Lower lobe of right lung (tissue), 2 donors: ENCODE data around the gene RXRG. TPM values are rescaled to one million over a fixed set of nuclear protein-coding genes. Genes with fewer than 3 reads are reported as not detected.
A peak's percentile ranks its signal among the peaks of the same experiment; 100 is the strongest.

Source experiments
- ATAC-seq, 2 donors: fragments of 200-7000 bp; cut with Tn5 transposase; one replicate each; pipeline ENCODE4 v1.9.1; 2020 to 2022; ENCODE audit warnings: mild to moderate bottlenecking in 2 of 2, moderate library complexity in 2 of 2
- DNase-seq: peaks from one replicate; pipeline ENCODE4 v3.0.0-alpha.2; 2020
- H3K27ac ChIP-seq: fragments of 200-600 bp; one replicate; pipeline ENCODE4 v1.8.0; 2022
- H3K27me3 ChIP-seq: fragments of 200-600 bp; one replicate; pipeline ENCODE4 v1.8.0; 2022; ENCODE audit warnings: low read depth
- H3K36me3 ChIP-seq: fragments of 200-600 bp; one replicate; pipeline ENCODE4 v1.8.0; 2022; ENCODE audit warnings: mild to moderate bottlenecking
- H3K4me1 ChIP-seq: fragments of 200-600 bp; one replicate; pipeline ENCODE4 v1.8.0; 2022
- H3K4me3 ChIP-seq: fragments of 200-600 bp; one replicate; pipeline ENCODE4 v1.8.0; 2022; ENCODE audit warnings: mild to moderate bottlenecking
- H3K9me3 ChIP-seq: fragments of 200-600 bp; one replicate; pipeline ENCODE4 v1.8.0; 2022
- intact Hi-C: fragments of 100-400 bp; cut with DNase I; formaldehyde crosslinking; loops from one replicate; pipeline ENCODE4 v1.11.0; 2022
- total RNA-seq: library from RNA; stranded (reverse); fragmentation: NEBNext Ultra II Directional; extraction: Animal tissue kit (Norgen Biotek cat#: 25700); gene quantifications from one replicate; pipeline ENCODE4 v1.2.1, GENCODE V29; 2021
- TF ChIP-seq, protein P1 (sequence below): fragments of 200-600 bp; IDR thresholded peaks from one replicate; pipeline ENCODE4 v1.8.0; 2022; ENCODE audit warnings: antibody characterized with exemption, mild to moderate bottlenecking
- donor health status: DM: no; HTN: yes; CAD: no; lungs with severe emphysema.

The RXRG gene
- total RNA-seq, 1 donor from 2014 or later = 8.4 TPM

DNA sequence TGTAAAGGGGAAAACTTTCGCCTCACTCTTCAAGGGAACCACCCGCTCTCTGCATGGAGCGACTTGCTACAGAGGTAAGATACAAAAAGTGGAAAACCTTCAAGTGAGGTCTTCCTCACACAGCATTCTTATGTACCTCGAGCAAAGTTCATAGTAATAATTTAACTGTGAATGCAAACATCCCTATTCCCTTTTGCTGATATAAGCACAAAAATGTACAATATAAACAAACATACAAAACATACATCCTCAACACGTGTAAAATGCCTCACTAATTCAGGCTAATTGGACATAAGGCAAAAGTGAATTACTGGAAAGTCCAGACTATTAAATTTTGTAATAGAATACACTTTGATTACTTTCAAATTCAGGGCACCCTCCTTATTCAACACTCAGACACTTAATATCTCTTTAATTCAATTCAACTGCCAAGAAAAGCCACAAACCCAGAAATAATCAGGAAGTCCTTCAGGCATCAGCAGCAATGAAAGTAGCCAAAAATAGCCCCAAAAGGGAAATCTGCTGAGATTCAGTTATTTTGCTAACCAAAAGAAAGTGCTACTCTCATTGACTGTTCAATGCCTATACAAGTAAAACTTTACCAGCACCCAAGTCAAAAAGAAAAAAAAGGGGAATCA is 73.2 kb downstream of the RXRG start:
- H3K27me3 ChIP-seq = peaks cover 29% of the 10 kb centered on the region
- DNase-seq = no peak
- intact Hi-C loops = no loop called here

DNA sequence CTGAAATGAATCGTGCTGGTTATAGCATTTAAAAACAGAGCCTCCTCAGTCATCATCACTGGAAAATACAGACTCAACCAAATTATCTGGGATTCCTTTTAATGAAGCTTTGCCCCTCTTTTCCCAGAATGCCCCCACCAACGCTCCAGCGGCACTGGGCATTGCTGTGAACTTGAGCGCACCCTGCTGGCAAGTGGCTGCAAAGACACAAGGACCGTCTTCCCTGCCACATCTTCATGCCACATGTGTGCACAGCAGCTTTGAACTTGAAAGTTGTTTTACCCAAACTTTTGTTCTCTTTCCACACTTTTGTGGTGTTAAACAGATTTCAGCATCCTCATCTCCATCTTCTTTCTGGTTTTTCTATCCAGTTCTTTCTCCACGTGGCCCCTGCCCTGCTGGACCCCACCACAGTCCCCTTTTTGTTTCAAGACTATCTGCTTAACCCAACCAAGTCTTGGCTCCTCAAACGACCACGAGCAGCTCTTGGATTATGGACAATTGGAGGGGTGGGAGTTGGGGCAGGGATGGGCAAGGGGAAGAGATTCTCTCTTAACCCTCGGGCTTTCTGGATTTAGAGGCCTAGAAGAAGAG is 75.6 kb downstream of the RXRG start:
- Histone ChIP-seq H3K36me3 (no peaks in the 10 kb centered on the region), H3K4me1 (no peaks in the 10 kb centered on the region), H3K27me3 (peaks cover 28% of the 10 kb centered on the region), H3K4me3 (no peak overlapping the region), H3K27ac (no peak overlapping the region), H3K9me3 (no peaks in the 10 kb centered on the region)
- TF ChIP-seq, protein P1, sequence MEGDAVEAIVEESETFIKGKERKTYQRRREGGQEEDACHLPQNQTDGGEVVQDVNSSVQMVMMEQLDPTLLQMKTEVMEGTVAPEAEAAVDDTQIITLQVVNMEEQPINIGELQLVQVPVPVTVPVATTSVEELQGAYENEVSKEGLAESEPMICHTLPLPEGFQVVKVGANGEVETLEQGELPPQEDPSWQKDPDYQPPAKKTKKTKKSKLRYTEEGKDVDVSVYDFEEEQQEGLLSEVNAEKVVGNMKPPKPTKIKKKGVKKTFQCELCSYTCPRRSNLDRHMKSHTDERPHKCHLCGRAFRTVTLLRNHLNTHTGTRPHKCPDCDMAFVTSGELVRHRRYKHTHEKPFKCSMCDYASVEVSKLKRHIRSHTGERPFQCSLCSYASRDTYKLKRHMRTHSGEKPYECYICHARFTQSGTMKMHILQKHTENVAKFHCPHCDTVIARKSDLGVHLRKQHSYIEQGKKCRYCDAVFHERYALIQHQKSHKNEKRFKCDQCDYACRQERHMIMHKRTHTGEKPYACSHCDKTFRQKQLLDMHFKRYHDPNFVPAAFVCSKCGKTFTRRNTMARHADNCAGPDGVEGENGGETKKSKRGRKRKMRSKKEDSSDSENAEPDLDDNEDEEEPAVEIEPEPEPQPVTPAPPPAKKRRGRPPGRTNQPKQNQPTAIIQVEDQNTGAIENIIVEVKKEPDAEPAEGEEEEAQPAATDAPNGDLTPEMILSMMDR = peak; percentile 88
- ATAC-seq = peak; percentile 70
- intact Hi-C loops = no loop called here
- peak; percentile 61 for DNase-seq

More for the DNA sequence above, 73.2 kb downstream of the RXRG start:
- TF ChIP-seq, protein P1 = no peak
- ATAC-seq = no peak
- H3K27ac ChIP-seq = no peak overlapping the region
- peaks cover 16% of the 10 kb centered on the region for H3K4me1 ChIP-seq
- no peak overlapping the region for H3K4me3 ChIP-seq
- H3K9me3 ChIP-seq = no peaks in the 10 kb centered on the region
- no peaks in the 10 kb centered on the region for H3K36me3 ChIP-seq

DNA sequence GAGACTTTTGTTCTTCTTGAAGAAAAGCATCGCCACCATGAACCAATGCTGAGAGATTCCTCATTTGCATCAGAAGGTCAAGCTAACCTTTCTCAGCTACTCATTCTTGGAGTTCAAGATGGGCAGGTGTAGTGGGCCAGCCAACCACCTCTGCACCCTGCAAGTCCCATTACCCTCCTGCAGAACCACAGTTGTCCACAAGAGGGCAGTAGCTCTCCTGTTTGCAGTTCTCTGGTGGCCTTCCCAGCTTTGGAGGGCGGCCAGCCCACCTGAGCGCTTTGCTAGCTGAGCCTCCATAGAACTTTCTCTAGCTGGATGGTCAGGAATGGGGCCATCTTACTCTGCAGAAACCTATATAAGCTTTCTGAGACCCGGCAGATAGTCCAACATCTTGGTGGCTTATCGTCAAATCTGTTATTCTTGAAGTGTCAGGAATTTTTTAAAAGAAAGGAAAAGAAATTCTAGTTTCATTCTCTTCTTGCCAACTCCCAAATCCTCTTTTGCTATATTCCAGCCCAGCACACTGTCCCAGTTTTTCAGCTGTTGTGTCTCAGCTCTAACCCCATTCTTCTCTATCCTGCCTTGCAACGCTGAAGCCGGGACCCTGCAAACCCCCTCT is 77.4 kb downstream of the RXRG start:
- H3K4me1 ChIP-seq = no peaks in the 10 kb centered on the region
- peak; percentile 71 to 80 for ATAC-seq
- peak; percentile 69 for DNase-seq

DNA sequence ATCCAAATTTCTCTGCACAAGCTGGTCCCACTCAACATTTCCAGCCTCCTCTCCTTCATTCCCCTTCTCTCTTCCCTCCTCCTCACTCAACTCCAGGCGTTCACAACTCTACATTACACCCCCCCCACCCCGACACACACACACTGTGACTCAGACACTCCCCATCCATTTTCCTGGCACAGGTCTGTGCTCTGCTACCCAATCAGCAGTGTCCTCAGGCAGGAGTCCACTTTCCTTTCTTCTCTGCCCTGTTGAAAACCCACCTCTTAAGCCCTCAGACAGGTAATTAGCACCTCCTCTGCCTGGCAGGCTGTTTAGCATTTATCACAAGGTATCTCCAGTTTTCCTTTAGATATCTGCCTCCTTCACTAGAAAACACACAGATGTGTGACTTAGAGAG is 79.6 kb downstream of the RXRG start:
- intact Hi-C loops = no loop called here
- H3K36me3 ChIP-seq = no peaks in the 10 kb centered on the region
- H3K27me3 ChIP-seq = peaks cover 19% of the 10 kb centered on the region
- TF ChIP-seq, protein P1 = no peak
- H3K4me1 ChIP-seq = no peaks in the 10 kb centered on the region
- H3K4me3 ChIP-seq = no peak overlapping the region
- no peaks in the 10 kb centered on the region for H3K9me3 ChIP-seq
- no peak for DNase-seq
- ATAC-seq = no peak
- H3K27ac ChIP-seq = no peak overlapping the region

More for the DNA sequence above, 77.4 kb downstream of the RXRG start:
- Histone ChIP-seq H3K27ac (no peak overlapping the region), H3K4me3 (no peak overlapping the region), H3K36me3 (no peaks in the 10 kb centered on the region), H3K27me3 (peaks cover 19% of the 10 kb centered on the region), H3K9me3 (no peaks in the 10 kb centered on the region)
- TF ChIP-seq, protein P1 = peak; percentile 97
- intact Hi-C loops = no loop called here

DNA sequence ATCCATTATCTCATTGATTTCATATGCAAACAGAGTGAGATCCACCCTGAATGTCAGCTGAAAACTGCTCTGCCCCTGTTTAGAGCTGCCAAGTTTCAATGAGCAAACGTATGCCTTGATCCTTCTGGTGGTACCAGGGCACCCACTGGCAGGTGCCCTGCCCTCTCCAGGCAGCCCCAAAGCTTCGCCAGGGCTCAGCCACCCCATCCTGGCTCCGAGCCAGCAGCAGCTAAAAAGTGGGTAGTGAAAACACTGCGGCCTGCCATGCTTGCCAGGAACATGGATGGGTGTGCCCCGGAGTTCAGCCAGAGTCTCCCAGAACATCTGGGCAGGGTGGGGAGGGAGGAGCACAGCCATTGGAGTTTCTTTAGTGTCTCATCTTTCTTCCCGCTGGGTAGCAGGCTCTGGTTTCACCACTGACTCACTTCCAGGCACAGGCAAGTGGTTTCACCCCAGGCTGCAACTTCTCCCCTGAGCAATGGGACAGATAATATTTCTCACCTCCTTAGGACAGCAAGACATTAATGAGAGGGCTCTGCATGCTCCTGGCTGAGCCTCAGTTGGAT is 80.3 kb downstream of the RXRG start:
- Histone ChIP-seq H3K4me1 (no peaks in the 10 kb centered on the region), H3K27me3 (peaks cover 19% of the 10 kb centered on the region), H3K4me3 (no peak overlapping the region), H3K9me3 (no peaks in the 10 kb centered on the region), H3K36me3 (no peaks in the 10 kb centered on the region), H3K27ac (no peak overlapping the region)
- TF ChIP-seq, protein P1 = no peak
- intact Hi-C loops = no loop called here
- peak; percentile 50 for DNase-seq
- ATAC-seq = peak in 1 of 2 donors; percentile 7
